ENCODE results near the gene TSC22D2. TPM values are rescaled to one million over a fixed set of nuclear protein-coding genes. Genes with fewer than 3 reads are reported as not detected.

Gene TSC22D2
- total RNA-seq, 1 experiment from 2014 or later = 43.1 TPM

GRCh38 chr3:150363420-150363819 is 44.7 kb upstream of the TSC22D2 start:
- BruUV-seq (replicated peaks) = no TSS peak
- Histone ChIP-seq H3K9me3 (ENCODE audit: control insufficient read depth, insufficient read depth, low read depth, low read length) (no peaks in the 10 kb centered on the region), H3K4me1 (ENCODE audit: control insufficient read depth, insufficient read depth, low read length) (peaks cover 12% of the 10 kb centered on the region), H3K4me3 (ENCODE audit: low read depth in 2 of 2, low read length in 2 of 2) (no peak overlapping the region), H3K27me3 (ENCODE audit: control insufficient read depth, insufficient read depth, low read length) (no peaks in the 10 kb centered on the region), H3K27ac (ENCODE audit: low read length) (peak overlapping the region; percentile 26; the same call in 1 of the 2 replicates), H3K36me3 (ENCODE audit: control insufficient read depth, insufficient read depth, low read length) (no peaks in the 10 kb centered on the region)
- intact Hi-C loops (cut with micrococcal nuclease; ENCODE audit: unreplicated experiment) = no loop called here
- ChIA-PET CTCF (no interaction called here), POLR2A (no interaction called here)
- TF ChIP-seq CTCF (IDR thresholded peaks at IDR 0.05) (no peak), REST (IDR thresholded peaks at IDR 0.05; ENCODE audit: insufficient read depth in 1 of 2, low read depth in 2 of 2, low read length in 1 of 2) (no peak), TCF7L2 (IDR thresholded peaks at IDR 0.05; ENCODE audit: low read depth, low read length) (no peak), POLR2AphosphoS5 (IDR thresholded peaks at IDR 0.05; ENCODE audit: low read depth, low read length) (no peak), SIN3A (IDR thresholded peaks at IDR 0.05; ENCODE audit: borderline replicate concordance, insufficient read depth, low read depth, low read length) (no peak)
- no peak for DNase-seq (ENCODE audit: low read depth, low spot score)
- in situ Hi-C loops (cut with HindIII; ENCODE audit: low pct_unique_long_range_greater_than_20kb, low sequenced_read_pairs) = no loop called here
- no peak for ATAC-seq

- Histone ChIP-seq H3K27ac (ENCODE audit: low read length) (peak overlapping the region; percentile 21; the same call in 1 of the 2 replicates), H3K4me3 (ENCODE audit: low read depth in 2 of 2, low read length in 2 of 2) (no peak overlapping the region), H3K4me1 (ENCODE audit: control insufficient read depth, insufficient read depth, low read length) (peaks cover 22% of the 10 kb centered on the region), H3K27me3 (ENCODE audit: control insufficient read depth, insufficient read depth, low read length) (no peaks in the 10 kb centered on the region), H3K36me3 (ENCODE audit: control insufficient read depth, insufficient read depth, low read length) (no peaks in the 10 kb centered on the region), H3K9me3 (ENCODE audit: control insufficient read depth, insufficient read depth, low read depth, low read length) (no peaks in the 10 kb centered on the region)
- ATAC-seq (peak; percentile 42), DNase-seq (ENCODE audit: low read depth, low spot score) (no peak)
- in situ Hi-C loops (cut with HindIII; ENCODE audit: low pct_unique_long_range_greater_than_20kb, low sequenced_read_pairs) (no loop called here), intact Hi-C loops (cut with micrococcal nuclease; ENCODE audit: unreplicated experiment) (no loop called here)
- BruUV-seq (replicated peaks) = no TSS peak
- ChIA-PET POLR2A (interaction anchor here (1.0 kb wide), 1 partner anchor 38 kb away, joined by 3 read pairs; no protein-coding TSS in a partner anchor), CTCF (no interaction called here)
- TF ChIP-seq CTCF (IDR thresholded peaks at IDR 0.05) = no peak
- 0 out of 2 replicates have a peak, but pooled peaks have one; percentile 41 for TF ChIP-seq TCF7L2 (IDR thresholded peaks at IDR 0.05; ENCODE audit: low read depth, low read length)
Observed at GRCh38 chr3:150365132-150365604, 42.9 kb upstream of the TSC22D2 start.
